Epithelial cell of proximal tubule (primary cell): Measurements from ENCODE around the gene FAH. TPM values are rescaled to one million over a fixed set of nuclear protein-coding genes. Genes with fewer than 3 reads are reported as not detected.
A peak's percentile ranks its signal among the peaks of the same experiment; 100 is the strongest.

Experiments
- DNase-seq: peaks from one replicate; pipeline ENCODE4 v3.0.0-alpha.2; 2011; ENCODE audit warnings: low read depth
- H3K4me3 ChIP-seq: 2 replicates; pipeline ENCODE4 v1.5.1; 2011; ENCODE audit warnings: low read depth, mild to moderate bottlenecking, low read length
- CTCF ChIP-seq: conservative IDR thresholded peaks from 2 replicates; pipeline ENCODE4 v1.5.1; 2012; ENCODE audit warnings: low read depth, mild to moderate bottlenecking, low read length
- total RNA-seq: library from RNA; depleted of rRNA; stranded (reverse); fragments of >200 nt; gene quantifications from 2 replicates; pipeline ENCODE4 v1.2.3, GENCODE V29; 2015

Gene FAH
- total RNA-seq, 1 donor from 2014 or later, result 20.4 TPM

- no peak overlapping the region for H3K4me3 ChIP-seq
- no peak for DNase-seq
- no peak for TF ChIP-seq CTCF
Measured at GRCh38 chr15:80201256-80202015, 48.6 kb downstream of the FAH start.

- TF ChIP-seq CTCF, result no peak
- no peak overlapping the region for H3K4me3 ChIP-seq
- DNase-seq, result no peak
Measured at GRCh38 chr15:80202016-80202315, 49.2 kb downstream of the FAH start.

- no peak for DNase-seq
- no peak overlapping the region for H3K4me3 ChIP-seq
- no peak for TF ChIP-seq CTCF
Measured at GRCh38 chr15:80202641-80203360, 50.0 kb downstream of the FAH start.

- DNase-seq, result no peak
- no peak overlapping the region for H3K4me3 ChIP-seq
- peak; percentile 18 for TF ChIP-seq CTCF
Measured at GRCh38 chr15:80203361-80203885, 50.6 kb downstream of the FAH start.

GRCh38 chr15:80204231-80204630, 51.4 kb downstream of the FAH start:
- no peak for DNase-seq
- no peak for TF ChIP-seq CTCF
- no peak overlapping the region for H3K4me3 ChIP-seq

- no peak for TF ChIP-seq CTCF
- H3K4me3 ChIP-seq, result no peak overlapping the region
- DNase-seq, result peak; percentile 86
Measured at GRCh38 chr15:80207887-80208286, 55.1 kb downstream of the FAH start.
